LNCAP (cell line): Measurements from ENCODE around the gene SLC8A1.

Experiments
- CTCF ChIP-seq: fragments of 450-650 bp; IDR thresholded peaks from 2 replicates; pipeline ENCODE4 v1.5.1; 2017; ENCODE audit warnings: mild to moderate bottlenecking

Gene SLC8A1

DNA sequence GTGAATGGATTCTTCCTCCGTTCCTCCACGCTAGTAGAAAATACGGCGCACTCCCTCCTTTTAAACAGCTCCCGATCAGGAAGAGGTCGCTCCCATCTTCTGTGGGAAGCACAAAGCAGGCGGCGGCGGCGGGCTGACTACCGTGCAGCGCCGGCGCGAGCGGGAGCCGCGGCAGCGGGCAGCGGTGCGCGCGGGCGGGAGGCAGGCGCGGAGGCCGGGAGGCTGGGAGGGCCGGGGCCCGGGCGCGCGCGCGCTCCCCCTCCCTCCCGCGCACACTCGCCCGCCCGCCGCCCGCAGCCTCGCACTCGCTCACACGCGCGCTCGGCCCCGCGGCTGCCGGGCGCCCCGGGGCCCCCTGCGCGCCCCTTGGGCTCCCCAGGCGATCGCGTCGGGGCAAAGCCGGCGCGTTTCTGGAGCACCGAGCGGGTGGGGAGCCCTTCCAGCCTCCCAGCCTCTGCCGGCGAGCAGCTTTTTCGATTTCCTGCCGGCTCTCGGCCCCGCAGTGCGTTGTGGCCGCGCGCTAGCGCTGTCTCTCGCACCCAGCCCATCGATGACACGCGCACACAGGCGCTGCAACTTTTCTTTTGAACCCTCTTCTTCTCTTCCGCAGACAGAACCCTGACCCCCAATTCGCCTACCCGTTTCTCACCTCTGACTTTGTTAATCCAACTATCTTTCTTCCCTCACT is at the start of gene SLC8A1:
SLC8A1 (minus strand) TSS at position 173 of the 688 bp plus-strand sequence.
- TF ChIP-seq CTCF: no peak

- TF ChIP-seq CTCF: no peak
Measured at GRCh38 chr2:40499437-40499836, 47.5 kb upstream of the SLC8A1 start.

GRCh38 chr2:40497251-40497859 is 45.5 kb upstream of the SLC8A1 start:
- TF ChIP-seq CTCF: no peak

DNA sequence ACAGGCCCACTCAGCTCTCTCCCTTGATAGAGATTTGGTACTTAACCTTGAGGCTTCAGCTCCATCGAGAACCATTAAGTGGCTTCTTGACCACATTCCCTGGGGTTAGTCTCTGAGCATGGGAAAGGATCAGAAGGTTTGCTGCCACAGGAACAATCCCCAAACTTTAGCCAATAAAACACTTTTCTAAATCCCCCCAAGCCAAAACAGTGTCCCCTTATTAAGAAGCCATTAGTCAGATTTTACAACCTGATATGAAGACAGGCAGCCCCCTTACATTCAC is 37.7 kb upstream of the SLC8A1 start:
- no peak for TF ChIP-seq CTCF

- TF ChIP-seq CTCF: no peak
Measured at GRCh38 chr2:40488927-40489677, 37.2 kb upstream of the SLC8A1 start.

DNA sequence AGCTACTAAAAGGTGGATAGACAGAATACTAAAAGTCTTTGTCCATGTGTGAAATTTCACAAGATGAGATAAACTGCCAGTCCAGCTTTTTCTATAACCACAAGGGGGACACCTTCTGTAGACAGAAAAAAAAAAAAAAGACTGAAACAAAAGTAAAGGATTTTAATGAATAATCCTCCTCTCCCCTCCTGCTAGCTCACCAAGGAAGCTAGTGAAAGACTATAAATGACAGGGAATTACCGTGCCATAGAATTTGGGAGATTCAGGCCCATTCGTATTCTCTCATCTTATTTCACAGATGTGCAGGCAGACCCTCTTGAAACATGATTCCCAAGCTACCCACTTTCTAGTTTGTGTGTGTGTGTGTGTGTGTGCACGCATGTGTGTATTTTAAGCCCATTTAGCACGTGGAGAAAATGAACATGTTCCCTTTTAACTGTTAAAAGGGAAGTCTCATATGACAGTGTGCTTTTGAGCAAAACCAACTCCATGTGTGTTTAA is 36.3 kb upstream of the SLC8A1 start:
- TF ChIP-seq CTCF: no peak; the same call in 1 of the 2 replicates

- no peak for TF ChIP-seq CTCF
Measured at GRCh38 chr2:40487602-40488001, 35.7 kb upstream of the SLC8A1 start.
